Middle frontal gyrus (tissue), 1 donor: ENCODE measurements around the gene IGFBP4.

Source experiments
- DNase-seq: peaks from one replicate; pipeline ENCODE4 v3.0.0-alpha.2; 2015; ENCODE audit warnings: low spot score; ENCODE audit errors: extremely low spot score

The IGFBP4 gene

DNA sequence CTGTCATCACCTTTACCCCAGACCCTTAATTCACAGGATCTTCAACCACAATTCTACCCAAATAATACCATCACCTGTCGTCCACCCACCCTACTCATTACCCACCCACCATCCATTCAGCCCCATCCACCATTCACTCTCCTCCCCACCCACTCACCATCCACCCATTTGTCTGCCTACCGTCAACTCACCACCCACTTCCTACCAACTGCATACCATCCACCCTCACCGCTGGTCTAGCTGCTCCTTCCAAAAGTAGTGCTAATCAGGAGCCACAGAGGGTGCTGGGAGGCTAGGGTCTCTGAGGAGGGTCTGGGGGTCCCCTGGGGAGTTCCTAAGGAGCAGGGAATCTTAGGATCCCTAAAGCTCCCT, 12.0 kb upstream of the IGFBP4 start:
- no peak for DNase-seq

DNA sequence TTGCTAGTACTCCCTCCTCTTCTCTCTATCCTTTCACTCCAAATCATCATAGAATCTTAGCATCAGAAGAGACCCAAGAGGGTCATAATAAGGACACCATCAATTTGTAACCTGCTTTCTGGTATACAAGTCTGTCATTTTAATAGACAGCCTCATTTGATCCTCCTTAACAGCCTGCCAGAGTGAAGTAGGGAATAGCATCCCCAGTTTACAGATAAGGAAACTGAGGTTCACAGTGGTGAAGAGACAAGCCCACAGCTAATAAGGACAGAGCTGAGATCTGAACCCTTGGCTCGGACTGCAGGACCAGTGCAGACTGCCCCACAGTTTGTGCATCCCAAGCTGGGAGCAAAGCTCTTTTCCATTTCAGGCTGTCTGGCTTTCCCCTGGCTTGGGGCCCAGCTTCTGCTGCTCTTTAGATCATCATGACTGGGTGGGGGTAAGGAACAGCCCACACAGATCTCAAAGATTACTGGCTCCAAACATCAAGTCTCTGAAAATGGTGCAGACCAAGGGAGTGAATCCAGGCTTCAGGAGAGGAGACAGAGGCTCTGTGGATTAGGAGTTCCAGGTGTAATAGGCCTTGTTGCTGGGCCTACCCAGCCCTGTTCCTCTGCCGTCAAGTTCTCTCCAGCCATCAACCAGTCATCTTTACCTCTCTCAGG, 10.3 kb upstream of the IGFBP4 start:
- DNase-seq, result no peak

DNA sequence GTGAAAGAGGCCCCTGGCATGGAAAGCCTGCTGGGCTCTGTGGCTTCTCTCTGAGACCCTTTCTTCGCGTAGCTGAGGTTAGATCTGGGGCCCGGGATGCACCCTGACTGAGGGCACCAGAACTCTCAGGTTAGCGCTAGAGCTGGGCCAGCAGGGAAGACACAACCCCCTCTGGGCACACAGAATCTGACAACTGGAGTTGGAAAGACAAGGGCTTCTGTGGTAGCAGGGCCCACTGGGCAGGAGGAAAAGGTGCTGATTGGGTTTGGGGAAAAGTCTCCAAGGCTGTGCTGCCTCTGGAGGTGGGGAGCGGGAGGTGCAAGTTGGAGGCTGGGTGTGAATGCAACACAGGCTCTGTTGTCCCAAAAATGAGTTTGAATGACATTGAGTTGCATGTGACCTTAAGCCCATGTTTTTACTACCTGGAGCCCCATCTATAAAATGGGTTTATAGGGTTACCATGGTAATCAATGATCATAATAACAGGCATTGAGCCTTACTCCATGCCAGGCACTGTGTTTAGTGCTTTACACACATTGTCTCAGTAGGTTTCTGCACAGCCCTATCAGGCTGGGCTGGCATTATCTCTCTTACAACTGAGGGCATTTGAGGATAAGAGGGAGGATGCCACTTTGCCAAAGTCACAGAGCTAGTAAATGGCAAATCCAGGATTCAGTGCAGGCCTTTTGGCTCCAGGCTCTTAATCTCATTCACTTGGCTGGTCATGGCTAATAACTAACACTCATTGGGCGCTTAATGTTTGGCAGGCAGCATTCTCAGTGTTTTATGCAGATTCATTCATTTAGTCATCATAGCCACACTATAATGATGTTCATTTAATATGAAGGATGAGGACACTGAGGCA, 9.5 kb upstream of the IGFBP4 start:
- DNase-seq, result no peak

DNA sequence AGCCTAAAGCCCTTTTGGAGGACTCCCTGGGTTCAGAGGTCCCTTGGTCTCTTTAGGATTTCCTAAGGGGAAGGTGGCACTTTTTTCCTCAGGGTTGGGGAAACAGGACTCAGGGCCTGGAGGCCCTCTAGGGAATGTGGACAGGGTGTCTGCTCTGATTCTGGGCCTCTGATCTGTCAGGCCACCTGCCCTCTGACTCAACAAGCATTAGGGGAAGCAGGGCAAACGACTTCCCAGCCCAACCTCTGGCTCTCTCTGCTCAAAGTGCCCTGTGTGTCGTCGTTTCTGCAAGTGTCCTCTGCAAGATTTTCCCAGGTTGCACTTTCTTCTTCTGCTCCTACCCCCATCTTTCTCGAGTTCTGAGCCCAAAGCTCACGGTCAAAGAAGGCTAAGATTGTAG, 6.6 kb upstream of the IGFBP4 start:
- DNase-seq, result no peak

DNA sequence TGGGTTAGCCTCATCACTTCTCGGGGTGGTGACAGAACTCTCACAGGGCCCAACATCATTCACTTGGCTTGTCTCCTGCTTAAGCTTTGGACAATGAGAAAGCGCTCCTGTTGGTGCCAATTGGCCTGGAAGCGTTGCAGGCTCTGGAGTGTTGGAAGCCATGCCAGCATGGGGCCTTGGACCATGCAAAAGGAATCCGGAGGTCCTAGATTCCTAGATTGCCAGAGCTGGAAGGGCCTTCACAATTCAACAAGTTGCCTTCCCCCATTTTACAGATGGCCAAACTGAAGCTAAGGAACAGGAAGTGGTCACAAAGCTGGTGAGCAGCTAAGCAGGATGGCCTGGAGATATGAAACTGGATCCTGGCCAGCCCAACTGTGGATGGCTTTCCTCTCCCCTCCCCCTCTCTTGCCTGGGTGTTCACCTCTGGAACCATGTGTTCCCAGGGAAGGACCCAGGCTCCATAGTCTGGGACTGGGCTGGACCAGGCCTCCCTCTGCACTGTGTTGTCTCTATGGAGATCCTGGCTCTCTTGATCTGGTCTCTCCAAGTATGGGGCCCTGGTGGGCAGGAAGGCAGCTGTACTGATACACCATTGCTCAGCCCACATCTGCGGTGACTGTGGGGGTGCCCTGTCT, 6.0 kb upstream of the IGFBP4 start:
- no peak for DNase-seq

DNA sequence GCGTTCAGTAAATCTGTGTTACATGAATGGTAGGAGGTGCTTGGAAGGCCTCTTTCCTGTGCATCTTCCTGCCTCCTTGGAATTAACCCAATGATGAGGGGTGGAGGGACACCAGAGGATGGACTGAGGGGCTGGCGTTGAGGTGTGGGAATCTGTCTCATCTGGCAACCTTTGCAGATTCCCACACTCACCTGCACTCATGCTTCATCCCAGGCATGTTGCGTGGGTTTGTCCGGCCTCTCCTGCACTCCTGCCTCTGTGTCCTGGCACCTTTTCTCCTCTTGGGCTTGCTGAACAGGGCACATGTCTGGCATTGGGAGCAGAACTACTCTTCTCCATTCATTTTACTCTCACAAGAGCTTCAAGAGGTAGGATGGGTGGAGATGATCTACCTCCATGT, 3.1 kb upstream of the IGFBP4 start:
- no peak for DNase-seq

DNA sequence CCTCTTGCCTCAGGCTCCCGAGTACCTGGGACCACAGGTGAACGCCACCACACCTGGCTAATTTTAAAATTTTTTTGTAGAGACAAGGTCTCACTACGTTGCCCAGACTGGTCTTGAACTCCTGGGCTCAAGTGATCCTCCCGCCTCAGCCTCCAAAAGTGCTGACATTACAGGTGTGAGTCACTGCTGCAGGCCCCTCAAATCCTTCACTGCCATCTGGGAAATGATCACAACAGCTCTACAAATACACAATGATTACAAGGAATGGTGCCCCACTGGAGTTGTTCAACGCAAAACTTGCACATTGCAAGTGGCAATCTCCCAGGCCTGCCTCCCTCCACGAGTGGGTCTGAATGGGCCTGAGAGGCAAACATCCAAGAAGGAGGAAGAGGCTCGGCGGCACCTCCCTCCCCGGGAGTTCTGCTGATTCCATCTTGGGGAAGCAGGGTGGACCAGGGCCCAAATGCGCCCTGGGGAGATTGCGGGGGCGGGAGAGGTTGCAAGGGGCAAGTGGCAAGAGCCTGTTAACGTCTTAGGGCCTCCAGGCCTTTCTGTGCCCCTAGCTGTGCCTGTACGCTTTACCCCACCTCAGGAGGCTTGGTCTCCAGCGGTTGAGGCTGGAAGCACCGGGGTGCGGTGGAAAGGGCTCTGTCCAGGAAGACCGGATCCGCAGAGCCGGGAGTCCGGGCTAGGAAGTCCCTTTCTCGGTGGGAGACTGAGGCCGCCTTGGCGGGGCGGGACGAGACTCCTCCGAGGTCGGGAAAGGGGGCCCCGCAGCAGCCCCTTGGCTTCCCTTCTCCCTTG, 656 bp upstream of the IGFBP4 start:
- DNase-seq, result no peak

DNA sequence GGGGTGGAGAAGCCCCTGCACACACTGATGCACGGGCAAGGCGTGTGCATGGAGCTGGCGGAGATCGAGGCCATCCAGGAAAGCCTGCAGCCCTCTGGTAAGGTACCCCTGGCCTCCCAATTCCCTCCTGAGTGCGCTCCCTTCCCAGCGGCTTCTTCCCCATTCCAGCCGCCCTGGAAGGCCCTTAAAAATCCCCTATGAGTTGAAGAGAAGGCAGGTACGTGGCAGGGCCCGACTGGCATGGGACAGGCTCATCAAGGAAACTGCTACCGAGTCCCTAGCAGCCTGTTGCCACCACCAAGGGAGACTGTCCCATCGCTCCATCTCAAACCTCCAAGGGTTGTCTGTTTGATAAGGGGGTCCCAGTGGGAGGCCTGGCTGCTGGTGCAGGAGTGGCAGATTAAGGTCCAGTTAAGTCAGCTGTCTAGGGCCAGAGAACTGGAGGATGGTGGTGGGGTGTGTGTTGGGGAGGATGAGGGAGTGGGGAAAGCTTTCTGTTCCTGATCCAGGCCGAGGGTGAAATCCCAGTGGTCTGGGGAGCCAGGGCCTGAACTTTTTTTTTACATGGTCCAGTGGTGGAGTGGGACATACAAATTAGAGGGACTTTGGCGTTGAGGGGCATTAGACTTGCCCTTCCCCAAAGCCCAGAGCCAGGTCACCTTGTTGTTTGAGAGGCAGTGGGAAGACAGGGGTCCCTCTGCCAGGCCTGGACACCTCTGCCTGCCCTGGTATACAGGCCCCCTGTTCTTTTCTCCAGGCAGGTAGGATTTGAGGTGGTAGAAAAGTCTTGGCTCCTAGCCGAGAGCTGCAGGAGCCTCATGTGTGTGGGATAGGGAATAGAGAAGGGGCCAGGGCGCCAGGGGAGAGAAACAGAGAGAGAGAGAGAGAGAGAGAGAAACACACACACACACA, 994 bp downstream of the IGFBP4 start:
- no peak for DNase-seq

DNA sequence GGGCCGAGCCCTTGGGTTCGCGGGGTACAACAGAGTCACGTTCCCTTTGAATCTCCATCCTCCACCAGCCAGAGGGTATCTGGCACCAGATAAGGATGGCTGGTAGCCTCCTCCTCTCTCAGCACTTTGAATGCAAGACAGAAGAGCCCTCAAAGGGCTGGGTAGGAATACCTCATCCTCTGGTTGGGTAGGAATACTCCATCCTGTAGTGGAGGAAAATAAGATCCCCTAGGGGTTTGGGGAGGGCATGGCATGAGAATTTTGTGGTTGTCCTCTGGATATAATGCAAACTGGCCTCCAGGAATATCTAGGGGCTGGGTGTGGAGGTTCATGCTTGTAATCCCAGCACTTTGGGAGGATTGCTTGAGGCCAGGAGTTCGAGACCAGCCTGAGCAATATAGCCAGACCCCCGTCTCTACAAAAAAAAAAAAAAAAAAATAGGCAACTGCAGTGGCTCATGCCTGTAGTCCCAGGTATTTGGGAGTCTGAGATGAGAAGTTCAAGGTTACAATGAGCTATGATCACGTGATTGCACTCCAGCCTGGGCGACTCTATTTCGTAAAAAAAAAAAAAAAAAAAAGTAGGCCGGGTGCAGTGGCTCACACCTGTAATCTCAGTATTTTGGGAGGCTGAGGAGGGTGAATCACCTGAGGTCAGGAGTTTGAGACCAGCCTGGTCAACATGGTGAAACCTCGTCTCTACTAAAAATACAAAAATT, 2.7 kb downstream of the IGFBP4 start:
- DNase-seq, result no peak

DNA sequence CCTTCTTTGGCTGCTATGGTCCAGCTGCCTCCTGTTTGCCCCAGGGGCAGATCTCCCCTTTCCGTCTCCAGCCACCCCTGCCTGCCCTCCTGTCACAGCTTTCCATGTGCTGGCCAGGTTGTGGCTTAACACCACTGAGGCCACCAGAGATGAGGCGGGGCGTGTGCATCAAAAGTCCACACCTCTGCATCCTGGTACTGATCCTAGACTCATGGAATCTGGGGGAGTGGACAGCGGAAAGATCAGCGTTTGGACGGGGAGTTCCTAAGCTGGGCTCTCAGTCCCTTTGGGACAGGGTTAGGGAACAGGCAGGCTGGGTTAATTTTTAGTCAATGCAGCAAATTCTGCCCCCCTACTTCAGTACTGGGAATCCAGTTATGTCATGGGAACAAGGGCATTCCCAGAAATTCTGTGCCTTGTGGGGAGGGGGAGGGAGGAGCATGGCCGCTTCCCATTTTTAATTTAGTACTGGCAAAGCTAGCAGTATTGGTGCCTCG, 3.9 kb downstream of the IGFBP4 start:
- DNase-seq, result no peak

DNA sequence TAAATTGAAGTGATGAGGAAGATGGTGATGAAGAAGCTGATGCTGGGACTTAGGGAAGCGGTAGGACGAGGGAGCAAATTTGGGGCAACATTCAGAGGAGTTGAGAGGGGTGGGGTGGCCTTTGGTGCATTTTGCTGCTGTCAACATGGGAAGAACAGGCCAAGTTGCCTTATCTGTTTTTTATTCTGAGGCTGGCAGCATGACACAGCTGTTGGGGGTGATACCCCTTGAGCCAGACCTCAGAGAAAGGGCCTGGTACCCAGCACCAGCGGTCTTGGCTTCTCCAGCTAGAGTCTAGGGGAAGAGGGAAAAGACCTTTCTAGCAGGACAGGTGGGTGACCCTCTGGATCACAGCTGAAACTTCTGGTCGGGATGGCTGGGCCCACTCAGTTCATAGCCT, 4.6 kb downstream of the IGFBP4 start:
- DNase-seq, result no peak

DNA sequence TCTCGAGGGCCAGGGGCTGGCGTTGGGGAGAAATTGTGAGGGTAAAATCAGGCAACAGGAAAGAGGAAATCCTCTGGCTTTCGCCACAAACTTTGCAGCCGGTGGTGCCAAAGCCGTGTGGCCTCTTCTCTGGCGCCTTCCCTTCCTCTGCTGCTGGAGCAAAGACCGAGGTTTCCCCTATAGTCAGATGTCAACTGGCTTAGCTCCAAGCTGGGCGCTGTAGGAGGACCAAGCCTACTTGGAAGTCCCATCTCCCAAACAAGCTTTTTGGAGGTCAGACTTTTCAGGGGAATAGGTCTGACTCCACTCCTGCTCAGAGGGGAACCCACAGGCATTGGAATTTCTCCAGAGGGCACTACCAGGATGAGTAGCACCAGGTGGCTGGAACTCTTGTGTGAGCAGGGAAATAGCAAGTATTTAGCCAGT, 5.0 kb downstream of the IGFBP4 start:
- no peak for DNase-seq

DNA sequence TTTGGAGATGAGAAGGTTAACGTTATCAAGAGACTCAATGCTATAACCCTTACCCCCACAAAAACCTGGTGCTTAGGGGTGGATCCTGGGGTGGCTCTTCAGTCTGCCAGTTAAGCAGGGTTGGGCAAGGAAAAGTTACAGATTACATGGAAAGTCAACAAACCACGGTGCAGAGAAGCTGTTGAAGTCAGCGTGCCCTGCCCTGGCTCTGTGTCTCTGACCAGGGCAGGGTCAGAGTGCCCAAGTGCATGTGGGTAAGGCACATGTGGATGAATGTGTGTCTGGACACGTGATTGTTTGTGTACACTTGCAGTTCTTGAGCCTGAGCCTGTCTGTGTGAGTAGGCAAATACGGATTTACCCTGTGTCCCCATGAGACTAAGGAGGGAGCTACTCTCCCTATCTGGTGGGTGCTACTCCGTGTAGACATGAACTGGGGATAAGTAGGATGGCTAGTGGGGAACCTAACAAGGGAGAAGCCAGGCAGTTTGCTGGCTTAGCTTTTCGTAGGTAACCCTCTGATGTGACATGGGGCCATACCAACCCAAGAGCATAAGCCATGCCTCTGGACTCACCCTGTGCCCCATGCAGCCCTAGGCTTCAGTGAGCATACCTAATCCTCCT, 5.5 kb downstream of the IGFBP4 start:
- DNase-seq, result no peak

DNA sequence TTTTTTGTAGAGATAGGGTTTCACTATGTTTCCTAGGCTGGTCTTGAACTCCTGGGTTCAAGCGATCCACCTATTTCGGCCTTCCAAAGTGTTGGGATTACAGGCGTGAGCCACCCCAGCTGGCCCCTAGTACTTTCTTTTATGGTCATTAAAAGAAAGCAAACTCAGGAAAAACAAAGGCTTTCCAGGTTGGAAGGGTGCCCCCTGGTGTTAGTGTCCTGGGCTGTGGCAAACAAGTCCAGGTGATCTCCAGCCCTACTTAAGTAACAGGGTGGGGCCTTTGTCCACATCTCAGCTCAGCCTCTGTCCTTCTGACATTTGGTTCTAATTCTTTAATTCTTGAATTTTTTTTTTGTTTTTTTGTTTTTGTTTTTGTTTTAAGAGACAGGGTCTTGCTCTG, 6.9 kb downstream of the IGFBP4 start:
- DNase-seq, result no peak

DNA sequence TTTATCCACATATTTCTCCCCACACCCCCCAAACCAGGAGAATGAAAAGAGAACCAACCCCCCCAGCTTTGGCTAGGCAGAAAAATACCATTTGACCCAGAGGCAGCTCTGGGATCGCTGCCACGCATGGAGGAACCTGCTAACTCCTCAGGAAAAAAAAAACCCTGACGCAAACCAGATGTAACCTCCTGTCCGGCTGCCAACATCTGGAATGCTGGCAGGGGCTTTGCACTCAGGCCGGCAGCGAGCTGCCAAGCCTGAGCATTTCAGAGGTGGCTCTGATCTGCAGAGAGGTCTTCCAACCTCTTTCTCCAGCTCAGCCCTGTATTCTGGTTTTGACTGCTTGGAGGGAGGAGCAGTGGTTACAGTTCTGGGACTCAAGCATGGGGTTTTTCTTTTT, 8.2 kb downstream of the IGFBP4 start:
- no peak for DNase-seq

DNA sequence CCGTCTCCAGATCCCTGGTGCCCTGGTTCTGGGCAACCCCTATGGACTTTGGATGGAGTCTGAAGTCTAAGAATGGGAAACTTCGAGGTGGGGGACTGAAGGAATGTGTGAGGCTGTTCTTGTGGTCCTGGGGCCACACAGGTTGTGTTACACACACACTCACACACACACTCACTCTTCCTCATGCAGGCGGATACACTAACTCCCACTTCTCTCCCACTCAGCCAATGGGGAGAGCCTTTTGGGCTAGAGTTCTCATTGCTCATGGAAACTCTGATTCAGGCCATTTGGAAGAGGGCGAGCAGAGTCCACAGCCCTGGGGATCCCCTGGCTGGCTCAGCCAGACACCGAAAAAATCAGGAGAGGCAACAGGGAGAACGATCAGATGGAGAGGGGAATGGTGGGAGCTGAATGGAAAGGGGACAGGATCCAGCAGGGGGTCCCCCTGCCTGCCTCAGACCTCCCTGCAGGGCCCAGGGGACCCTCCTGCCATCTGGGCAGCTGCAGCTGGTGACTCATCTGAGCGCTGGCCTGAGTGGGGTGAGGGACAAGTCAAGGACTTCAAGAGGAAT, 9.1 kb downstream of the IGFBP4 start:
- DNase-seq, result no peak

DNA sequence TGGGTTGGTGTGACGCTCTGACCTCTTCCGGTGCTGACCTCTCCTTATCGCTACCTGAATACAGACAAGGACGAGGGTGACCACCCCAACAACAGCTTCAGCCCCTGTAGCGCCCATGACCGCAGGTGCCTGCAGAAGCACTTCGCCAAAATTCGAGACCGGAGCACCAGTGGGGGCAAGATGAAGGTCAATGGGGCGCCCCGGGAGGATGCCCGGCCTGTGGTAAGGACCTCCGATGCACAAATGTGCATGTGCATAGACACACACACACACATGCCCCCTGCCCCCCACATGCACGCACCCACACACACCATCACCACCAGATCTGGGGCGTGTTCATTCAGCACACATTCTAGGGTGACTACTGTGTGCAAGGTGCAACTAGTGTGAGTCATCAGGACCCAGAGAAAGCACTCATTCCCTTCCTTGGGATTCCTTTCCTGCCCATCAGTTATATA, 9.7 kb downstream of the IGFBP4 start:
- no peak for DNase-seq

DNA sequence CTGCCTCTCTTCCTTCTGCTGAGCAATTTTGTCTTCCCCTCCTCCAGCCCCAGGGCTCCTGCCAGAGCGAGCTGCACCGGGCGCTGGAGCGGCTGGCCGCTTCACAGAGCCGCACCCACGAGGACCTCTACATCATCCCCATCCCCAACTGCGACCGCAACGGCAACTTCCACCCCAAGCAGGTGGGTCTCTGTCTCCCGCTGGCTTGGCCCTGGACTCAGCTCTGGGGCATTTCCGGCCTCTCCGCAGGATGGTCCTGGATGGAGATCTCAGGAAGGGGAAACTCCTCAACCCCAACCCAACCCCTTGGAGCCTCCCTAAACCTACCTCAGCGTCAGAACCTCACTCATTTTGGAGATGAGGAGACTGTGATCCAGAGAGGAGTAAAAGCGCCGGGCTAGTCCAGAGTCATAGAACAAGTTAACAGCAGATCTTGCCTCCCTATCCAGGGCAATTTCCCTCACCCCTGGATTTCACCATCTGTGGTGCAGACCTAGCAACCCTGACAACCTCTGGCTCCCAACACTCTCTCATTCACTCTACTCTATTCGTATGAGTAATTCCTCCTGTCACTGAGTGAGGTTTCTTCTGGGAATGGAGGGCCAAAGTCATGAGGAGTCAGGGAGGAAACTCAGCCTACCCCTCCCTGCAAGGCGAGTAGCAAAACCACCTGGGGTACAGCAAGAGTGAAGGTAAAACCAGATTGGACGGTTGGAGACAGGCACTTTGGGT, 10.8 kb downstream of the IGFBP4 start:
- no peak for DNase-seq
